T follicular helper cell (primary cell): ENCODE results near the gene GRK1.

Source experiments
- DNase-seq: peaks from one replicate; pipeline ENCODE4 v3.0.0-alpha.2; 2020; ENCODE audit warnings: low read depth

The GRK1 gene

GRCh38 chr13:113729187-113730019 lies 62.4 kb downstream of the GRK1 start:
- DNase-seq = no peak

- no peak for DNase-seq
Observed at GRCh38 chr13:113730258-113730691, 63.3 kb downstream of the GRK1 start.

GRCh38 chr13:113730831-113731191 lies 63.8 kb downstream of the GRK1 start:
- DNase-seq = no peak

GRCh38 chr13:113731192-113732175 lies 64.5 kb downstream of the GRK1 start:
- DNase-seq = no peak

GRCh38 chr13:113732176-113732960 lies 65.3 kb downstream of the GRK1 start:
- DNase-seq = no peak

- DNase-seq = no peak
Observed at GRCh38 chr13:113732961-113733950, 66.2 kb downstream of the GRK1 start.

- no peak for DNase-seq
Observed at GRCh38 chr13:113734099-113734825, 67.2 kb downstream of the GRK1 start.

GRCh38 chr13:113734826-113735125 lies 67.8 kb downstream of the GRK1 start:
- no peak for DNase-seq

- no peak for DNase-seq
Observed at GRCh38 chr13:113735194-113735593, 68.2 kb downstream of the GRK1 start.

- DNase-seq = no peak
Observed at GRCh38 chr13:113735750-113736149, 68.7 kb downstream of the GRK1 start.

- no peak for DNase-seq
Observed at GRCh38 chr13:113736258-113736731, 69.3 kb downstream of the GRK1 start.

GRCh38 chr13:113737803-113738202 lies 70.8 kb downstream of the GRK1 start:
- no peak for DNase-seq

GRCh38 chr13:113739527-113740285 lies 72.7 kb downstream of the GRK1 start:
- DNase-seq = no peak

GRCh38 chr13:113740286-113740556 lies 73.2 kb downstream of the GRK1 start:
- DNase-seq = no peak

GRCh38 chr13:113740661-113741060 lies 73.6 kb downstream of the GRK1 start:
- no peak for DNase-seq

- DNase-seq = no peak
Observed at GRCh38 chr13:113741191-113741668, 74.2 kb downstream of the GRK1 start.

GRCh38 chr13:113742000-113742441 lies 75.0 kb downstream of the GRK1 start:
- no peak for DNase-seq

GRCh38 chr13:113742445-113743120 lies 75.6 kb downstream of the GRK1 start:
- DNase-seq = no peak
